Midbrain (tissue), 1 donor: ENCODE measurements around the gene IGFL1.
A peak's percentile ranks its signal among the peaks of the same experiment; 100 is the strongest.
"Not testable (repeated sequence)": the region's sequence is repeated elsewhere in the genome, so short reads cannot be mapped to it uniquely, and the experiment has no call there.

ENCODE experiments used
- DNase-seq: peaks from one replicate; lab custom pipeline; 2025; lab: John Stamatoyannopoulos, UW

IGFL1 gene

DNA sequence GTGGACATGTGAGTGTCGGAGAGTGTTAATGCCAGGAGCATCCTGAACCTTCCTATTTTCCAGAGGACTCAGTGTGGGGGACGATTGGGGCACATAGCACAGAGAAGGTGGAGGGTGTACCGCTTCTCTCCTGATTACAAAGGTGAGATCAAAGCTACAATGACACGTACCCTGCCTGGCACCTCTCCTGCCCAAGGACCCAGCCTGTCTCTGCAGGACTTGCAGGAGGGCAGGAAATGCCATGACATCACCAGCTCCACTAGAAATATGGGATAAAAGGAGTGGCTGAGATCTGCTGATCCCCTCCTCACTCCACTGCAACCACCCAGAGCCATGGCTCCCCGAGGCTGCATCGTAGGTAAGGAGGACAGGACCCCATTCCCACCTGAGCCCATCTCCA lies at the start of gene IGFL1:
Gene IGFL1, plus strand, starts transcription at position 301 of the 400 bp plus-strand sequence. Its CDS starts 33 bp downstream, at position 334.
- no peak for DNase-seq

- no peak for DNase-seq
Observed at GRCh38 chr19:46180701-46181387, 48.7 kb upstream of the IGFL1 start.

DNA sequence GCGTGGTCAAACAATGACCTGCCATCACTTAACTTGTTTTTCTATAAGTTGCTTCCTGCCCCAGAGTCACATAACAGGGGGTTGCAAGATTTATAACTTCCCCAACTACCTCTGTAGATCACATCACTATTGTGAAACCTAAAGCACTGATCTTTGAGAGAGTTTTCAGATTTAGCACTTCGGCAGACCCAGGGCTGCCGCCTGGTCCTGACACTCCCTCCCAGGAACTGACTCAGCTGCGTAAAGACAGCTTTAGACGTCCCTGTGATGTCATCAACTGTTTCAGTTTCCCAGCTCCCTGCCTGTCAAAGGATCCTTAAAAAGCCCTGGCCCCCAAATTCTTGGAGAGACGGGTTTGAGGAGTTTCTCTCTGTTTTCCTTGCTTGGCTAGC lies 48.2 kb upstream of the IGFL1 start:
- no peak for DNase-seq

GRCh38 chr19:46182476-46182875 lies 47.1 kb upstream of the IGFL1 start:
- no peak for DNase-seq

- DNase-seq: not testable (repeated sequence)
Observed at GRCh38 chr19:46184775-46185710, 44.5 kb upstream of the IGFL1 start.

DNA sequence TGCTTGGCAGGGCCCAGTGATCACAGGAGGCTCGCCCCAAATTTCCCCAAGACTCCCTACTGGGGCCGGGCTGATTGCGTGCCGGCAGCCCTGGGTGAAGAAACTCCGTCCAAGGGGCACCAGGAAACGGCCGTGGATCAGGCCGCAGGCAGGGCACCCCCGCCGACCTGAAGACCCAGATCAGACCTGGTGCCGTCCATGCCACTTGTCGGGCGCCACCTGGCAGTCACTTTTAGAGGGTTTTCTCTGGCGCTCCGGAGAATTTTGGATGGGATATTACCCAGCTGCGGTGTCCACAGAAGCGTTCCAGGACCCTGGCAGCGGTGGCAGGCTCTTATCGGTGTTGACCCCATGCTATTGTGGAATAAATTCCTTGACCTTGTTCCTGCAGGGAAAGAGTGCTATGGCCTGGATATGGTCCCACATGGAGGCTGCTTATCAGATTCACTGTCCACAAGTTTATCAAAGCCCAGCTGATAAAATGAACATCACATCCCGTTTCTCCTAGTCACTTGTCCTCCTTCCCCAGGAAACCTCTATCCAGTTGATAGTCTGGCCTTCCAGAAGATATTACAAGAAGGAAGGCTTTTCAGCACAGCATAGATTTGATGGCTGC lies 43.3 kb upstream of the IGFL1 start:
- DNase-seq: no peak

GRCh38 chr19:46186717-46187101 lies 42.8 kb upstream of the IGFL1 start:
- DNase-seq: no peak

DNA sequence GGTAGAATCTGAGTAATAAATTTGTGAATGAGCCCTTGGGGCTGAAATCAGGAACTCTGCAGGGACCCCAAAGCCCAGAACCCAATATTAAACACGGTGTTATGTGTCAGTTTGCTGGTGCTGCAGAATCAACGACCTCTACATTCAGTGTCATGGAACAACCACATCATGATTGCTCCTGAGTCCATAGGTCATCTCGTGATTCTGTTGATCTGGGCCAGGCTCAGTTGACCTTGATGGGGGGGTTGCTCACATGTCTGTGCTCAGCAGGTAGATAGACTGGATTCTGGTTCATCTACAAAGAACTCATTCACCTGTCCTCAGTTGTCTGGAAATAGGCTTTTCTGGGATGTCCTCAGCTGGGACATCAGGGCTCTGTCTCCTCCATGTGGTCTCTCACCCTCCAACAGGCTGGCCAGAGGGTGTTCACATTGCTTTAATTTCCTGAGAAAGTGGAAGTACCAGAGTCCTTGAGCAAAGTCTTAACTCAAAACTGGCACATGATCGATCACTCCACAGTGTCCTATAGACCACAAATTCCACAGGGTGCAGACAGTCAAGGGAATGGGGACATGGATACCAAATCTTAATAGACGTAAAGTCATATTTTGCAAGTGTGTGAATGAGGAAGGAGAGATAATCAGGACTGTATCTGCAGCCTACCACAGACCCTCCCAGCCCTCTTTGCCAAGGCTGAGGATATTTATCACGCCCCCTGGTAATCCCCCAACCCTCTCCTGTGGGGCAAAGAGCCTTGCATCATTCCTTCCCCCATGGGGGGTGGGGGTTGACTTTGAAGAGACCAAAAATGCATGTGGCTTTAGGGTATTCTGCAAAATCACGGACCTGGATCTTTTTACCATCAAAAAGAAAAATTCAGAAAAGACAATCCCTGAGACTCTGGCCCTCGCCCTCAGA lies 39.3 kb upstream of the IGFL1 start:
- DNase-seq: no peak

- DNase-seq: no peak
Observed at GRCh38 chr19:46191356-46191755, 38.2 kb upstream of the IGFL1 start.

- DNase-seq: no peak
Observed at GRCh38 chr19:46191972-46192371, 37.6 kb upstream of the IGFL1 start.

- DNase-seq: not testable (repeated sequence)
Observed at GRCh38 chr19:46192626-46192991, 36.9 kb upstream of the IGFL1 start.

GRCh38 chr19:46192992-46193650 lies 36.4 kb upstream of the IGFL1 start:
- DNase-seq: no peak

DNA sequence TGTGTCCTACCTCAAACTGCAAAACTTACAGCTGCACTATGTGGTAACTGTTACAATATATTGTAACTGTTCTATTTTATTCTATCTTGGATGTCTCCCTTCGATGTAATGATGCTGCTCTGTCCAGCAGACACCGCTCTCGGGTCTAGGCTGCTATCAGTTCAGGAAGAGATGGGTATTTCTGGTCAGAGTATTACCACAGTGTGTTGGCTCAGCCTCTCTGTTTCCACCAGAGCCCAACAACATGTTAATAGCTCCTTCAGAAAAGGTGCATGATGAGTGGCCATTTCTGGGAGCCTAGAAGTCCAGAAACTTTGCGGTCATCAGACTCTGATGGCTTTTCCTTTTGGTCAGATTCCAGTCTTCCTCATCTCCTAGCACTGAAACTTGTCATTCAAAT lies 35.9 kb upstream of the IGFL1 start:
- no peak for DNase-seq

DNA sequence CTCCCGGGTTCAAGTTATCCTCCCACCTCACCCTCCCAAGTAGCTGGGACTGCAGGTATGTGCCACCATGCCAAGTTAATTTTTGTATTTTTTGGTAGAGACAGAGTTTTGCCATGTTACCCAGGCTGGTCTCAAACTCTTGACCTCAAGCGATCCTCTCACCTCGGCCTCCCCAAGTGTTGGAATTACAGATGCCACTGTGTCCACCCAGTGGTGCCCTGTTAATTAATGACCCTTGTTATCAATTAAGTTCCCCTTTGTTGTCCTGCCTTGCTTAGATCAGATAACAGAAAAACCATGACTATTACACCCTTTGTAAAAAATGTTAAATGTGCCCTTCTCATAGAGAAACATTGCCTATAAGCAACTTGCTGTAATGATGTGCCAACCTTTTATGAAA lies 34.4 kb upstream of the IGFL1 start:
- no peak for DNase-seq

DNA sequence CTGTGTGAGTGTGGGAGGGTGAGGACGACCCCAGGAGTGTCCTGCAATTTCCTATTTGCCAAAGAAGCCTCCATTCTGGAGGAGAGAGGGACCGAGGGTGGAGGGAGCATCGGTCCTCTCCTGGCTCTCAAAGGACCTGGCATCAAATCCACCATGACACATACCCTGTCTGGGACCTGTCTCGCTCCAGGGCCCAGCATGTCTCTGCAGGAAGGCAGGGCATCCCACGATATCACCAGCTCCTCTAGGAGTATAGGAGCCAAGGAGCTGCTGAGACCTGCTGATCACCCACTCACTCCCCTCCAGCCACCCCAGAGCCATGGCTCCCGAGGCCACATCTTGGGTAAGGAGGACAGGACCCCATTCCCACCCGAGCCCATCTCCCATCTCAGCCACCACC lies 33.6 kb upstream of the IGFL1 start:
- DNase-seq: not testable (repeated sequence)

- no peak for DNase-seq
Observed at GRCh38 chr19:46196410-46197124, 33.0 kb upstream of the IGFL1 start.

DNA sequence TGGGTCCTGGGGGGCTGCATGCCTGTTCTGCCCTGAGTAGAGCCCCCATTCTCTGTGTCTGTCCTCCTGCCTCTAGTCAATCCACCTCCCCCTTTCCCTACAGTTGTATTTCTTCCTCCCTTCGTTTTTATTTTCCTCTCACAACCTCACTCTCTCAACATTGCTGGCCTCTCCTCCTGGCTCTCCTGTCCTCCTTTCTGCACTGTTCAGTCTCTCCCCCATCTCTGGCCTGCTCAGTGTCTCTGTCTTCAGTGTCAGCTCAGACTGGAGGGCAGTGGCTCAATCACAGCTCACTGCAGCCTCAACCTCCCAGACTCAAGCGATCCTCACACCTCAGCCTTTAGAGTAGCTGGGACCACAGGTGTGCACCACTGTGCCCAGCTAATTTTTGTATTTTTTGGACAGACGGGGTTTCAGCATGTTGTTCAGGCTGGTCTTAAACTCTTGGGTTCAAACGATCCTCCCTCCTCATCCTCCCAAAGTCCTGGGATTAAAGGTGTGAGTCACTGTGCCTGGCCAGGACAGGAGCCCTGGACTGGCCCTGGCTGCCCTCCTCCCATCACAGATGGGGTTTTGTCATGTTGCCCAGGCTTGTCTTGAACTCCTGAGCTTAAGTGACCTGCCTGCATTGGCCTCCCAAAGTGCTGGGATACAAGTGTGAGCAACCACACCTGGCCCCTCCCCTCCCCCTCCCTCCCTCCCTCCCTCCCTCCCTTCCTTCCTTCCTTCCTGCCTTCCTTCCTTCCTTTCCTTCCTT lies 32.0 kb upstream of the IGFL1 start:
- DNase-seq: no peak

- no peak for DNase-seq
Observed at GRCh38 chr19:46198756-46199155, 30.8 kb upstream of the IGFL1 start.

GRCh38 chr19:46201454-46202310 lies 27.9 kb upstream of the IGFL1 start:
- DNase-seq: peak; percentile 3
